Liver (tissue), 3 donors: ENCODE results near the gene RABGGTA.

Experiments used
- CTCF ChIP-seq: fragments of 150-350 bp; IDR thresholded peaks from 2 replicates; pipeline ENCODE4 v1.5.1; 2017; ENCODE audit warnings: improper control_type of control experiment, low read depth, low read length; ENCODE audit not compliant: missing input control
- HNF4A ChIP-seq, 2 donors: conservative IDR thresholded peaks; 2 replicates each; pipeline ENCODE4 v1.6.1; 2016; ENCODE audit warnings: antibody characterized with exemption in 2 of 2, mild to moderate bottlenecking in 2 of 2
- NR2F2 ChIP-seq: IDR thresholded peaks from 2 replicates; pipeline ENCODE4 v1.6.1; 2016; ENCODE audit warnings: antibody characterized with exemption
- REST ChIP-seq: IDR thresholded peaks from 2 replicates; pipeline ENCODE4 v1.6.1; 2016; ENCODE audit warnings: antibody characterized with exemption, mild to moderate bottlenecking
- TAF1 ChIP-seq: conservative IDR thresholded peaks from 2 replicates; pipeline ENCODE4 v1.6.1; 2016; ENCODE audit warnings: antibody characterized with exemption, mild to moderate bottlenecking
- donor health status: healthy.
- donor health status: healthy.

GRCh38 chr14:24216345-24216699 lies 55.1 kb downstream of the RABGGTA start:
- TF ChIP-seq HNF4A (conservative IDR thresholded peaks at IDR 0.05) (no peak), REST (no peak), CTCF (no peak), TAF1 (no peak), NR2F2 (no peak)
